HepG2 (cell line): ENCODE data around the gene OSBPL3. TPM values are rescaled to one million over a fixed set of nuclear protein-coding genes. Genes with fewer than 3 reads are reported as not detected.

Experiments used
- ATAC-seq: fragments of 200-7000 bp; cut with Tn5 transposase; 3 replicates; pipeline ENCODE4 v1.9.1; 2020; ENCODE audit warnings: mild to moderate bottlenecking, moderate library complexity
- BruUV-seq: library from RNA; stranded (reverse); fragments of 400-500 nt; replicated peaks from 2 replicates; lab custom pipeline; 2021; lab: Mats Ljungman, UMichigan
- CTCF ChIA-PET: fragments of 300-600 bp; formaldehyde crosslinking; extraction: SDS; loops from one replicate; lab custom pipeline; 2021; ENCODE audit warnings: low total read pairs, inconsistent platforms, low intra/inter-chr PET ratio; lab: Yijun Ruan, JAX
- POLR2A ChIA-PET: fragments of 350-600 bp; sonication (Branson Sonifier 250); formaldehyde crosslinking; loops from one replicate; lab custom pipeline; 2020; ENCODE audit warnings: antibody characterized with exemption, inconsistent platforms; lab: Yijun Ruan, JAX
- DNase-seq: peaks from one replicate; pipeline ENCODE4 v3.0.0-alpha.2; 2015; ENCODE audit warnings: low spot score
- FAIRE-seq: peaks from 3 replicates; lab custom pipeline; 2011; peaks lifted over from hg19 to GRCh38; lab: Jason Lieb, UNC
- H2AFZ ChIP-seq: one replicate; pipeline ENCODE4 v1.6.1; 2011; ENCODE audit warnings: low read length, inconsistent platforms
- H3K27ac ChIP-seq: fragments of 300-600 bp; 3 replicates; pipeline ENCODE4 v1.8.0; 2011; ENCODE audit warnings: mixed run types, mild to moderate bottlenecking, mixed read lengths, low read length, inconsistent platforms; ENCODE audit not compliant: insufficient read depth; ENCODE audit errors: extremely low read length
- H3K27me3 ChIP-seq, 2 experiments: fragments of 200-600 bp in 1 of 2; 2 replicates in 1 of 2; 3 replicates in 1 of 2; pipeline versions ENCODE4 v1.6.0 to v1.8.0; 2011; ENCODE audit warnings: low read length in 2 of 2, mild to moderate bottlenecking in 2 of 2, moderate library complexity in 2 of 2, inconsistent platforms in 1 of 2; ENCODE audit not compliant: insufficient read depth in 2 of 2, control insufficient read depth in 1 of 2
- H3K36me3 ChIP-seq, 2 experiments: fragments of 200-600 bp in 1 of 2; replicated peaks in 1 of 2; 2 replicates in 1 of 2; 3 replicates in 1 of 2; pipeline versions ENCODE4 v1.5.1 to v1.8.0; 2011; ENCODE audit warnings: low read length in 2 of 2, inconsistent platforms in 1 of 2; ENCODE audit not compliant: insufficient read depth in 2 of 2, control insufficient read depth in 1 of 2
- H3K4me1 ChIP-seq: 2 replicates; pipeline ENCODE4 v1.5.1; 2012; ENCODE audit warnings: low read length, inconsistent platforms; ENCODE audit not compliant: insufficient read depth
- H3K4me2 ChIP-seq: 2 replicates; pipeline ENCODE4 v1.6.0; 2011; ENCODE audit warnings: low read depth, low read length, inconsistent platforms
- H3K4me3 ChIP-seq, 3 experiments: fragments of 200-600 bp in 1 of 3; sonication (generic), shearing (Covaris generic) in 1 of 3; replicated peaks in 1 of 3; 2 replicates each; pipeline ENCODE4 v1.5.1; 2011 to 2016; ENCODE audit warnings: low read length in 3 of 3, inconsistent platforms in 2 of 3, low read depth in 2 of 3, mild to moderate bottlenecking in 2 of 3, control low read depth in 1 of 3, mixed read lengths in 1 of 3; ENCODE audit not compliant: insufficient read depth in 1 of 3
- H3K79me2 ChIP-seq: one replicate; pipeline ENCODE4 v1.6.1; 2011; ENCODE audit warnings: low read length, inconsistent platforms; ENCODE audit not compliant: insufficient read depth
- H3K9ac ChIP-seq: 2 replicates; pipeline ENCODE4 v1.6.0; 2011; ENCODE audit warnings: mild to moderate bottlenecking, low read depth, low read length, inconsistent platforms; ENCODE audit not compliant: insufficient read depth
- H3K9me3 ChIP-seq: 2 replicates; pipeline ENCODE4 v1.5.1; 2012; ENCODE audit warnings: mild to moderate bottlenecking, low read length
- H4K20me1 ChIP-seq: 2 replicates; pipeline ENCODE4 v1.6.0; 2011; ENCODE audit warnings: inconsistent platforms, mild to moderate bottlenecking, low read length, moderate library complexity; ENCODE audit not compliant: insufficient read depth
- AKAP8 ChIP-seq: sonication (generic); formaldehyde crosslinking; IDR thresholded peaks from 2 replicates; pipeline ENCODE4 v1.5.1; 2020; ENCODE audit warnings: mild to moderate bottlenecking, missing genetic modification reagents
- DNMT3B ChIP-seq: conservative IDR thresholded peaks from 2 replicates; pipeline ENCODE4 v1.6.1; 2016; ENCODE audit warnings: missing biosample characterization, control low read depth
- HNF4G ChIP-seq, 2 experiments: sonication (generic) in 1 of 2; formaldehyde crosslinking in 1 of 2; IDR thresholded peaks; 2 replicates each; pipeline versions ENCODE4 v1.4.0 to v1.6.1; 2011 to 2020; ENCODE audit warnings: borderline replicate concordance in 2 of 2, low read depth in 2 of 2, mild to moderate bottlenecking in 2 of 2, low read length in 1 of 2, missing genetic modification reagents in 1 of 2, moderate library complexity in 1 of 2
- KLF9 ChIP-seq: IDR thresholded peaks from 2 replicates; pipeline ENCODE4 v1.6.1; 2016; ENCODE audit warnings: low read depth
- RFX1 ChIP-seq: fragments of 450-650 bp; IDR thresholded peaks from 2 replicates; pipeline ENCODE4 v1.6.1; 2017
- SRSF9 ChIP-seq: fragments of 200-400 bp; formaldehyde crosslinking; IDR thresholded peaks from 2 replicates; pipeline ENCODE4 v1.6.1; 2018; ENCODE audit warnings: borderline replicate concordance, mild to moderate bottlenecking, low read depth, low read length; ENCODE audit not compliant: insufficient read depth, poor library complexity, severe bottlenecking
- STAT5B ChIP-seq: sonication (generic); formaldehyde crosslinking; IDR thresholded peaks from 2 replicates; pipeline ENCODE4 v1.4.0; 2020; ENCODE audit warnings: missing genetic modification reagents
- ZBTB7A ChIP-seq: sonication (generic); formaldehyde crosslinking; IDR thresholded peaks from 2 replicates; pipeline ENCODE4 v1.8.0; 2022; ENCODE audit warnings: mild to moderate bottlenecking, missing genetic modification reagents
- ZNF253 ChIP-seq: sonication (generic); formaldehyde crosslinking; IDR thresholded peaks from 2 replicates; pipeline ENCODE4 v1.8.0; 2022; ENCODE audit warnings: mild to moderate bottlenecking, missing genetic modification reagents, borderline replicate concordance
- ZNF768 ChIP-seq: sonication (generic); formaldehyde crosslinking; IDR thresholded peaks from 2 replicates; pipeline ENCODE4 v1.4.0; 2020; ENCODE audit warnings: missing genetic modification reagents
- WGBS: methylation state at CpG from one replicate; pipeline ENCODE4 v1.1.6; 2017; ENCODE audit warnings: low lambda C conversion rate; 5-methylcytosine and 5-hydroxymethylcytosine counted together
- in situ Hi-C: cut with HindIII; loops from 2 replicates; pipeline ENCODE4 v1.10.0; 2017; ENCODE audit warnings: low pct_unique_long_range_greater_than_20kb; ENCODE audit not compliant: extremely low pct_ligation_motif_present
- intact Hi-C: fragments of 100-400 bp; cut with micrococcal nuclease; formaldehyde crosslinking; loops from one replicate; pipeline ENCODE4 v1.10.0; 2022; ENCODE audit not compliant: unreplicated experiment
- polyA plus RNA-seq, 8 experiments: library from polyadenylated mRNA; depleted of rRNA in 3 of 8; stranded (reverse) in 7 of 8; unstranded in 1 of 8; fragments of >200 nt; fragmentation: Illumina TruSeq in 4 of 8; extraction: Trizol in 4 of 8; gene quantifications; 2 replicates each; pipeline versions ENCODE4 v1.2.1 to v1.2.3, GENCODE V29; 2011 to 2016; ENCODE audit warnings: low read depth in 4 of 8, missing spikeins in 1 of 8, mixed read lengths in 1 of 8; ENCODE audit not compliant: insufficient read depth in 1 of 8
- total RNA-seq, 5 experiments: library from RNA; depleted of rRNA; stranded (reverse); fragments of >200 nt; fragmentation: Illumina TruSeq; extraction: Trizol; gene quantifications; 2 replicates each; pipeline ENCODE4 v1.2.3, GENCODE V29; 2016; ENCODE audit warnings: low read depth in 1 of 5
- TF ChIP-seq, protein P1 (sequence below): sonication (generic); formaldehyde crosslinking; IDR thresholded peaks from 2 replicates; pipeline ENCODE4 v1.5.0; 2020; ENCODE audit warnings: missing genetic modification reagents
- TF ChIP-seq, protein P2 (sequence below): sonication (generic); formaldehyde crosslinking; IDR thresholded peaks from 2 replicates; pipeline ENCODE4 v1.8.0; 2022; ENCODE audit warnings: mild to moderate bottlenecking, missing genetic modification reagents, borderline replicate concordance

OSBPL3 gene
- total and polyA plus RNA-seq, 2 of the 13 experiments (the other 11 are each of a cell fraction or from before 2014, with no cell fraction given) = 8.8 to 28.9 TPM

DNA sequence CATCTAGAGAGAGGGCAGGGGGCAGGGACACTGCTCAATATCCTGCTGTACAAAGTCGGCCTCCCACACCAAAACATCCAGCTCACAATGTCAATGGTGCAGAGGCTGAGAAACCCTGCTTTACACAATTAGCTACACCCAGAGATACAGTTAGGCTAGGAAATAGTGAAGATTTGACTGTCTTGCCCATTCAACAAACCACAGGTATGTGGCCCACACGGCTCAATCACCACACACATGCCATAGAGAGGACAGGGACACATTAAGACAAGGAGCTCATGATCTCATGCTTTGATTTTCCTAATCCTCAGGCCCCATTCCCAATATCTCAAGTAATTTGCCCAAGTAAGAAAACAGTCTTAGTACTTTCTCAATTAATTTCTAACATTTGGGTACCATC lies 110.4 kb downstream of the OSBPL3 start:
- in situ Hi-C loops = no loop called here
- BruUV-seq = no TSS peak
- H3K4me1 ChIP-seq = no peaks in the 10 kb centered on the region
- FAIRE-seq (no peak), DNase-seq (no peak), ATAC-seq (no peak)
- intact Hi-C loops = no loop called here
- H3K27ac ChIP-seq = no peak overlapping the region
- H3K4me3 ChIP-seq = no peak overlapping the region
- TF ChIP-seq DNMT3B (CRISPR knock-in tag) (no peak), ZBTB7A (no peak), KLF9 (CRISPR knock-in tag) (no peak), ZNF253 (CRISPR knock-in tag) (no peak), ZNF768 (no peak), STAT5B (CRISPR knock-in tag) (no peak), SRSF9 (no peak), RFX1 (no peak), AKAP8 (no peak), HNF4G (IDR thresholded peaks at IDR 0.05; ENCODE audit: borderline replicate concordance, low read depth, low read length) (no peak), HNF4G (CRISPR knock-in tag; IDR thresholded peaks at IDR 0.05; ENCODE audit: borderline replicate concordance, low read depth) (no peak)
- TF ChIP-seq, protein P1, sequence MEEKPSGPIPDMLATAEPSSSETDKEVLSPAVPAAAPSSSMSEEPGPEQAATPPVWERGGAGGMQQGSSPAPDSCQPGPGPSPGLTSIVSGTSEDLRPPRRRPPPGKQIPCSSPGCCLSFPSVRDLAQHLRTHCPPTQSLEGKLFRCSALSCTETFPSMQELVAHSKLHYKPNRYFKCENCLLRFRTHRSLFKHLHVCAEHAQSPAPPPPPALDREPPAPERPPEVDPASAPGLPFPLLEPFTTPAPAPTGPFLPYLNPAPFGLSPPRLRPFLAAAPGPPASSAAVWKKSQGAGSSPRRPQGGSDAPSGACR (CRISPR knock-in tag) = no peak
- TF ChIP-seq, protein P2, sequence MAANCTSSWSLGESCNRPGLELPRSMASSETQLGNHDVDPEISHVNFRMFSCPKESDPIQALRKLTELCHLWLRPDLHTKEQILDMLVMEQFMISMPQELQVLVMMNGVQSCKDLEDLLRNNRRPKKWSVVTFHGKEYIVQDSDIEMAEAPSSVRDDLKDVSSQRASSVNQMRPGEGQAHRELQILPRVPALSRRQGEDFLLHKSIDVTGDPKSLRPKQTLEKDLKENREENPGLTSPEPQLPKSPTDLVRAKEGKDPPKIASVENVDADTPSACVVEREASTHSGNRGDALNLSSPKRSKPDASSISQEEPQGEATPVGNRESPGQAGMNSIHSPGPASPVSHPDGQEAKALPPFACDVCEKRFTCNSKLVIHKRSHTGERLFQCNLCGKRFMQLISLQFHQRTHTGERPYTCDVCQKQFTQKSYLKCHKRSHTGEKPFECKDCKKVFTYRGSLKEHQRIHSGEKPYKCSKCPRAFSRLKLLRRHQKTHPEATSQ (CRISPR knock-in tag) = no peak
- H3K36me3 ChIP-seq = peaks cover 11 to 24% of the 10 kb centered on the region in 2 experiments
- CTCF ChIA-PET = no interaction called here
- H3K27me3 ChIP-seq = no peaks in the 10 kb centered on the region
- H3K9ac ChIP-seq = no peak overlapping the region
- WGBS = 93% methylated on average over 2 of the region's 2 CpGs
- H4K20me1 ChIP-seq = no peaks in the 10 kb centered on the region
- POLR2A ChIA-PET = no interaction called here
- no peak overlapping the region for H2AFZ ChIP-seq
- no peaks in the 10 kb centered on the region for H3K9me3 ChIP-seq
- no peak overlapping the region for H3K4me2 ChIP-seq
- no peaks in the 10 kb centered on the region for H3K79me2 ChIP-seq
